ENCODE measurements around the gene BTBD16.

BTBD16 gene

GRCh38 chr10:122346326-122346950 lies 75.3 kb downstream of the BTBD16 start:
- no peak overlapping the region for H3K4me3 ChIP-seq (ENCODE audit: low read length)
- no peak for TF ChIP-seq CTCF (IDR thresholded peaks at IDR 0.05; ENCODE audit: insufficient read depth, low read depth, low read length, missing control alignments)
- no peak for DNase-seq (ENCODE audit: low read depth)

- no peak for TF ChIP-seq CTCF (IDR thresholded peaks at IDR 0.05; ENCODE audit: insufficient read depth, low read depth, low read length, missing control alignments)
- peak; percentile 24 for DNase-seq (ENCODE audit: low read depth)
- H3K4me3 ChIP-seq (ENCODE audit: low read length): no peak overlapping the region
Observed at GRCh38 chr10:122347170-122347841, 76.2 kb downstream of the BTBD16 start.

GRCh38 chr10:122348512-122348911 lies 77.4 kb downstream of the BTBD16 start:
- no peak for TF ChIP-seq CTCF (IDR thresholded peaks at IDR 0.05; ENCODE audit: insufficient read depth, low read depth, low read length, missing control alignments)
- no peak overlapping the region for H3K4me3 ChIP-seq (ENCODE audit: low read length)
- peak; percentile 57 for DNase-seq (ENCODE audit: low read depth)

GRCh38 chr10:122348935-122349361 lies 77.9 kb downstream of the BTBD16 start:
- no peak for DNase-seq (ENCODE audit: low read depth)

GRCh38 chr10:122349758-122350369 lies 78.8 kb downstream of the BTBD16 start:
- no peak for TF ChIP-seq CTCF (IDR thresholded peaks at IDR 0.05; ENCODE audit: insufficient read depth, low read depth, low read length, missing control alignments)
- no peak overlapping the region for H3K4me3 ChIP-seq (ENCODE audit: low read length)
- no peak for DNase-seq (ENCODE audit: low read depth)

More at GRCh38 chr10:122348935-122349361, 77.9 kb downstream of the BTBD16 start:
- no peak overlapping the region for H3K4me3 ChIP-seq (ENCODE audit: low read length)
- TF ChIP-seq CTCF (IDR thresholded peaks at IDR 0.05; ENCODE audit: insufficient read depth, low read depth, low read length, missing control alignments): no peak

GRCh38 chr10:122350893-122351292 lies 79.8 kb downstream of the BTBD16 start:
- no peak for TF ChIP-seq CTCF (IDR thresholded peaks at IDR 0.05; ENCODE audit: insufficient read depth, low read depth, low read length, missing control alignments)
- H3K4me3 ChIP-seq (ENCODE audit: low read length): no peak overlapping the region
- DNase-seq (ENCODE audit: low read depth): no peak
